Neural cell (in vitro differentiated cells): ENCODE measurements around the gene QKI. TPM values are rescaled to one million over a fixed set of nuclear protein-coding genes. Genes with fewer than 3 reads are reported as not detected.

Experiments
- H2AFZ ChIP-seq: fragments of 200-600, 300-800 bp; sonication (generic), shearing (Covaris generic); 2 replicates; pipeline ENCODE4 v1.6.0; 2014; ENCODE audit warnings: low read depth, mild to moderate bottlenecking, antibody characterized with exemption, low read length, moderate library complexity
- H3F3A ChIP-seq: fragments of 200-600 bp; shearing (Covaris generic); 2 replicates; pipeline ENCODE4 v1.6.1; 2016; ENCODE audit warnings: mild to moderate bottlenecking, moderate library complexity, mixed read lengths, antibody characterized with exemption, low read length; ENCODE audit not compliant: insufficient read depth, poor library complexity, severe bottlenecking
- H3K27ac ChIP-seq: fragments of 200-600, 300-800 bp; sonication (generic), shearing (Covaris generic); 2 replicates; pipeline ENCODE4 v1.5.1; 2014; ENCODE audit warnings: mild to moderate bottlenecking, low read length, moderate library complexity
- H3K27me3 ChIP-seq: fragments of 300-800, 200-600 bp; sonication (generic), shearing (Covaris generic); 2 replicates; pipeline ENCODE4 v1.6.0; 2014; ENCODE audit warnings: mild to moderate bottlenecking, low read depth, low read length, moderate library complexity; ENCODE audit not compliant: insufficient read depth
- H3K36me3 ChIP-seq: fragments of 300-800, 200-600 bp; sonication (generic), shearing (Covaris generic); 2 replicates; pipeline ENCODE4 v1.5.1; 2014; ENCODE audit warnings: mild to moderate bottlenecking, antibody characterized with exemption, low read length, moderate library complexity; ENCODE audit not compliant: insufficient read depth
- H3K4me2 ChIP-seq: fragments of 300-800, 200-600 bp; sonication (generic), shearing (Covaris generic); 2 replicates; pipeline ENCODE4 v1.6.0; 2014; ENCODE audit warnings: mild to moderate bottlenecking, low read length
- H3K4me3 ChIP-seq: fragments of 300-800, 200-600 bp; sonication (generic), shearing (Covaris generic); 2 replicates; pipeline ENCODE4 v1.5.1; 2014; ENCODE audit warnings: mild to moderate bottlenecking, low read length, moderate library complexity
- H3K79me2 ChIP-seq: fragments of 200-600 bp; shearing (Covaris generic); replicated peaks from 2 replicates; pipeline ENCODE4 v1.6.0; 2014; ENCODE audit warnings: mild to moderate bottlenecking, low read length, moderate library complexity; ENCODE audit not compliant: insufficient read depth
- H3K9ac ChIP-seq: fragments of 300-800, 200-600 bp; sonication (generic), shearing (Covaris generic); 2 replicates; pipeline ENCODE4 v1.6.1; 2016; ENCODE audit warnings: mild to moderate bottlenecking, low read length, mixed read lengths
- H3K9me2 ChIP-seq: fragments of 200-600 bp; shearing (Covaris generic); 2 replicates; pipeline ENCODE4 v1.6.1; 2016; ENCODE audit warnings: mild to moderate bottlenecking, low read length, mixed read lengths; ENCODE audit not compliant: insufficient read depth
- H3K9me3 ChIP-seq: fragments of 200-600, 300-800 bp; sonication (generic), shearing (Covaris generic); 2 replicates; pipeline ENCODE4 v1.6.1; 2016; ENCODE audit warnings: mild to moderate bottlenecking, mixed run types, low read length, moderate library complexity, mixed read lengths
- H4K20me1 ChIP-seq: fragments of 200-600 bp; shearing (Covaris generic); 2 replicates; pipeline ENCODE4 v1.6.1; 2016; ENCODE audit warnings: mild to moderate bottlenecking, mixed run types; ENCODE audit not compliant: insufficient read depth
- EP300 ChIP-seq: fragments of 450-650 bp; conservative IDR thresholded peaks from 2 replicates; pipeline ENCODE4 v1.6.1; 2014; ENCODE audit warnings: antibody characterized with exemption, mild to moderate bottlenecking, moderate library complexity; ENCODE audit not compliant: poor library complexity, severe bottlenecking
- EZH2 ChIP-seq: fragments of 200-600, 300-800 bp; shearing (Covaris generic), sonication (generic); IDR thresholded peaks from 2 replicates; pipeline ENCODE4 v1.6.1; 2014; ENCODE audit warnings: antibody characterized with exemption, low read length, borderline replicate concordance, mild to moderate bottlenecking; ENCODE audit not compliant: insufficient read depth, poor library complexity, severe bottlenecking
- MXI1 ChIP-seq: fragments of 450-650 bp; conservative IDR thresholded peaks from 2 replicates; pipeline ENCODE4 v1.6.1; 2014; ENCODE audit warnings: antibody characterized with exemption, mild to moderate bottlenecking; ENCODE audit not compliant: poor library complexity, severe bottlenecking
- POLR2AphosphoS5 ChIP-seq: IDR thresholded peaks from 2 replicates; pipeline ENCODE4 v1.6.1; 2012
- RAD21 ChIP-seq: fragments of 450-650 bp; conservative IDR thresholded peaks from 2 replicates; pipeline ENCODE4 v1.6.1; 2014; ENCODE audit warnings: antibody characterized with exemption, mild to moderate bottlenecking, moderate library complexity
- SMC3 ChIP-seq: fragments of 450-650 bp; conservative IDR thresholded peaks from 2 replicates; pipeline ENCODE4 v1.6.1; 2014; ENCODE audit warnings: antibody characterized with exemption, mild to moderate bottlenecking, moderate library complexity; ENCODE audit not compliant: poor library complexity
- TAF1 ChIP-seq: IDR thresholded peaks from 2 replicates; pipeline ENCODE4 v1.6.1; 2012; ENCODE audit warnings: low read depth
- polyA plus RNA-seq: library from polyadenylated mRNA; depleted of rRNA; stranded (reverse); fragments of >200 nt; gene quantifications from 2 replicates; pipeline ENCODE4 v1.2.3, GENCODE V29; 2014
- TF ChIP-seq, protein P1 (sequence below): fragments of 450-650 bp; IDR thresholded peaks from 2 replicates; pipeline ENCODE4 v1.5.1; 2014; ENCODE audit warnings: antibody characterized with exemption, mild to moderate bottlenecking, moderate library complexity; ENCODE audit not compliant: poor library complexity, severe bottlenecking
- TF ChIP-seq, protein P2 (sequence below): IDR thresholded peaks from 2 replicates; pipeline ENCODE4 v1.6.1; 2012; ENCODE audit warnings: borderline replicate concordance

Gene QKI
- polyA plus RNA-seq, 1 donor from 2014 or later = 39.0 TPM

DNA sequence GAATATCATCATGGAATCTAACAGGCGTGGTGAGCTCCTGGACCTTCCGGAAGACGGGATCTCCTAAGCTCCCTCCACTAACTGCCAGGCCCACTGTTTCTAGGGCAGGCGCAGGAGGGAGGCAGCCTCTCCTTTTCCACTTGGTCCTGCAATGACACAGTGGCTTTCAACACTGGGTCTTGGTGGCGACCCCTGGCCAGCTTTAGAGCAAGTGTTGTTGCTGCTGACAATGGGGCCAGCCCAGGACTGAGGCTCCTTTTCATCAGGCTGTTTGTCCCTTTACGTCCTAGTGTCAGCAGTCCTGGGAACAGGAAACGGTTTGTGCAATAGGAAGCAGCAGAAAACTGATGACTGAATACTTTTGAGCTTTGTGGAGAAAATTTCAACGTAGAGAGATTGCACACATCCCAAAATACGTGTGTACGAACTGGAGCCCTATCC lies 9.7 kb upstream of the QKI start:
- no peak overlapping the region for H3K4me2 ChIP-seq

DNA sequence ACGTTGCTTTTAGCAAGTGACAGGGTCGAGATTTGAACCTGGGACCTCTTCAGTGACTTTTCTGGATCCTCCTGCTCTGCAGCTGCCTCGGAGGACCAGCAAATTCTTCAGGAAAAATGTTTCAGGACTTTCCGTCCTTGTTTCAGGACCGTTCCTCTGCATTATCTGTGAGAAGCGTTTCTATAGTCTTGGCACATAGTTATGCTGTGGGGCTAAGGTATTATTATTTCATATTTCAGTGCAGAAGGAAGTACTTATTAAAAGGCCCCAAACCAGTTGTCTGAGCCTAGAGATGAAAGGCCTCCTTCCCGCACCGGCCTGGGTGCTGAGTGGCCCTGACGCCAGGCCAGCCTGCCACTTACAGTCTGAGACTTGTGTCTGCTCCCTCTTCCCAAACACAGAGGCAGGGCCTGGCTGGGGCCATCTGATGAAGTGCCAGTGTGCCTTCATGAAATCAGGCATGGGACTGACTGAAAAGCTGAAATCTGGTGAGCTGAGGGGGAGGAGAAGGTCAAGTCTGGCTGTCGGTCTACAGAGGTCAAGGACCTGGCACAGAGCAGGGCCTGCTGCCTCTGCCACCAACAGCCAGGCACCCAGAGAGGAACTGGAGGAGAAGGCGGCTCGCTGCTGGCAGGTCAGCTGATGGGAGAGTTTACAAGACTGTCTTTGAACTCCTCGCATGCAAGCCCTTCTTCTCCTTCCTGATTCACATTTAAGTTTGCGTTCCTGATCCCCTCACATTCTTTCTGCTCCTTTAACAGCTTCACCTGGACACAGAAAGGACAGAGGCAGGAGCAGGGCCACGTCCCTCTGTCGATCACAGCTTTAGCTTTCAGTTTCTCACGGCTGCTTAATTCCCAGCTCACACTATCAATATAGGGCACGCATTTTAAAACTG lies 8.9 kb upstream of the QKI start:
- H2AFZ ChIP-seq = no peak overlapping the region
- no peaks in the 10 kb centered on the region for H4K20me1 ChIP-seq
- H3K36me3 ChIP-seq = no peaks in the 10 kb centered on the region
- H3K9ac ChIP-seq = no peak overlapping the region
- H3K4me3 ChIP-seq = no peak overlapping the region
- H3K27ac ChIP-seq = no peak overlapping the region
- peaks cover 1% of the 10 kb centered on the region for H3K79me2 ChIP-seq
- no peaks in the 10 kb centered on the region for H3F3A ChIP-seq
- TF ChIP-seq EZH2 = no peak
- no peaks in the 10 kb centered on the region for H3K9me3 ChIP-seq
- no peaks in the 10 kb centered on the region for H3K9me2 ChIP-seq
- H3K27me3 ChIP-seq = no peaks in the 10 kb centered on the region
- no peak overlapping the region for H3K4me2 ChIP-seq

More for the DNA sequence above, 9.7 kb upstream of the QKI start:
- TF ChIP-seq, protein P1, sequence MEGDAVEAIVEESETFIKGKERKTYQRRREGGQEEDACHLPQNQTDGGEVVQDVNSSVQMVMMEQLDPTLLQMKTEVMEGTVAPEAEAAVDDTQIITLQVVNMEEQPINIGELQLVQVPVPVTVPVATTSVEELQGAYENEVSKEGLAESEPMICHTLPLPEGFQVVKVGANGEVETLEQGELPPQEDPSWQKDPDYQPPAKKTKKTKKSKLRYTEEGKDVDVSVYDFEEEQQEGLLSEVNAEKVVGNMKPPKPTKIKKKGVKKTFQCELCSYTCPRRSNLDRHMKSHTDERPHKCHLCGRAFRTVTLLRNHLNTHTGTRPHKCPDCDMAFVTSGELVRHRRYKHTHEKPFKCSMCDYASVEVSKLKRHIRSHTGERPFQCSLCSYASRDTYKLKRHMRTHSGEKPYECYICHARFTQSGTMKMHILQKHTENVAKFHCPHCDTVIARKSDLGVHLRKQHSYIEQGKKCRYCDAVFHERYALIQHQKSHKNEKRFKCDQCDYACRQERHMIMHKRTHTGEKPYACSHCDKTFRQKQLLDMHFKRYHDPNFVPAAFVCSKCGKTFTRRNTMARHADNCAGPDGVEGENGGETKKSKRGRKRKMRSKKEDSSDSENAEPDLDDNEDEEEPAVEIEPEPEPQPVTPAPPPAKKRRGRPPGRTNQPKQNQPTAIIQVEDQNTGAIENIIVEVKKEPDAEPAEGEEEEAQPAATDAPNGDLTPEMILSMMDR = no peak
- no peak for TF ChIP-seq EZH2
- no peak for TF ChIP-seq RAD21
- no peak for TF ChIP-seq MXI1
- TF ChIP-seq TAF1 = no peak
- no peak for TF ChIP-seq EP300
- TF ChIP-seq SMC3 = no peak
- TF ChIP-seq, protein P2, sequence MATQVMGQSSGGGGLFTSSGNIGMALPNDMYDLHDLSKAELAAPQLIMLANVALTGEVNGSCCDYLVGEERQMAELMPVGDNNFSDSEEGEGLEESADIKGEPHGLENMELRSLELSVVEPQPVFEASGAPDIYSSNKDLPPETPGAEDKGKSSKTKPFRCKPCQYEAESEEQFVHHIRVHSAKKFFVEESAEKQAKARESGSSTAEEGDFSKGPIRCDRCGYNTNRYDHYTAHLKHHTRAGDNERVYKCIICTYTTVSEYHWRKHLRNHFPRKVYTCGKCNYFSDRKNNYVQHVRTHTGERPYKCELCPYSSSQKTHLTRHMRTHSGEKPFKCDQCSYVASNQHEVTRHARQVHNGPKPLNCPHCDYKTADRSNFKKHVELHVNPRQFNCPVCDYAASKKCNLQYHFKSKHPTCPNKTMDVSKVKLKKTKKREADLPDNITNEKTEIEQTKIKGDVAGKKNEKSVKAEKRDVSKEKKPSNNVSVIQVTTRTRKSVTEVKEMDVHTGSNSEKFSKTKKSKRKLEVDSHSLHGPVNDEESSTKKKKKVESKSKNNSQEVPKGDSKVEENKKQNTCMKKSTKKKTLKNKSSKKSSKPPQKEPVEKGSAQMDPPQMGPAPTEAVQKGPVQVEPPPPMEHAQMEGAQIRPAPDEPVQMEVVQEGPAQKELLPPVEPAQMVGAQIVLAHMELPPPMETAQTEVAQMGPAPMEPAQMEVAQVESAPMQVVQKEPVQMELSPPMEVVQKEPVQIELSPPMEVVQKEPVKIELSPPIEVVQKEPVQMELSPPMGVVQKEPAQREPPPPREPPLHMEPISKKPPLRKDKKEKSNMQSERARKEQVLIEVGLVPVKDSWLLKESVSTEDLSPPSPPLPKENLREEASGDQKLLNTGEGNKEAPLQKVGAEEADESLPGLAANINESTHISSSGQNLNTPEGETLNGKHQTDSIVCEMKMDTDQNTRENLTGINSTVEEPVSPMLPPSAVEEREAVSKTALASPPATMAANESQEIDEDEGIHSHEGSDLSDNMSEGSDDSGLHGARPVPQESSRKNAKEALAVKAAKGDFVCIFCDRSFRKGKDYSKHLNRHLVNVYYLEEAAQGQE = no peak
- TF ChIP-seq POLR2AphosphoS5 = no peak
- H3K9ac ChIP-seq = no peak overlapping the region
- H4K20me1 ChIP-seq = no peaks in the 10 kb centered on the region
- H2AFZ ChIP-seq = no peak overlapping the region
- no peak overlapping the region for H3K27ac ChIP-seq
- H3K36me3 ChIP-seq = no peaks in the 10 kb centered on the region
- no peaks in the 10 kb centered on the region for H3K79me2 ChIP-seq
- no peaks in the 10 kb centered on the region for H3K9me3 ChIP-seq
- H3K4me3 ChIP-seq = no peak overlapping the region
- no peaks in the 10 kb centered on the region for H3F3A ChIP-seq
- H3K27me3 ChIP-seq = no peaks in the 10 kb centered on the region
- no peaks in the 10 kb centered on the region for H3K9me2 ChIP-seq
